Mononuclear cell (primary cell): Measurements from ENCODE around the gene DRC1. TPM values are rescaled to one million over a fixed set of nuclear protein-coding genes. Genes with fewer than 3 reads are reported as not detected.

Source experiments
- H3K27me3 ChIP-seq: 2 replicates; pipeline ENCODE4 v1.6.0; 2011; ENCODE audit warnings: low read length, control low read depth; ENCODE audit not compliant: insufficient read depth
- H3K4me1 ChIP-seq: 2 replicates; pipeline ENCODE4 v1.5.1; 2011; ENCODE audit warnings: mild to moderate bottlenecking, low read length, control low read depth; ENCODE audit not compliant: insufficient read depth
- H3K4me3 ChIP-seq: 2 replicates; pipeline ENCODE4 v1.5.1; 2011; ENCODE audit warnings: mild to moderate bottlenecking, low read length, moderate library complexity
- H3K9me3 ChIP-seq: 2 replicates; pipeline ENCODE4 v1.5.1; 2011; ENCODE audit warnings: low read depth, mild to moderate bottlenecking, control low read depth, low read length
- total RNA-seq: library from RNA; depleted of rRNA; stranded (reverse); fragments of >200 nt; gene quantifications from one replicate; pipeline ENCODE4 v1.2.3, GENCODE V29; 2012

DRC1 gene
- total RNA-seq, 1 donor, result not detected

- no peaks in the 10 kb centered on the region for H3K4me1 ChIP-seq
- H3K4me3 ChIP-seq, result no peak overlapping the region
- no peaks in the 10 kb centered on the region for H3K27me3 ChIP-seq
- no peaks in the 10 kb centered on the region for H3K9me3 ChIP-seq
These were observed 69.6 kb downstream of the DRC1 start for GRCh38 chr2:26471289-26471688.

GRCh38 chr2:26471766-26472706 is 70.3 kb downstream of the DRC1 start:
- no peaks in the 10 kb centered on the region for H3K4me1 ChIP-seq
- H3K27me3 ChIP-seq, result no peaks in the 10 kb centered on the region
- H3K4me3 ChIP-seq, result no peak overlapping the region
- no peaks in the 10 kb centered on the region for H3K9me3 ChIP-seq

GRCh38 chr2:26472821-26473655 is 71.3 kb downstream of the DRC1 start:
- Histone ChIP-seq H3K27me3 (no peaks in the 10 kb centered on the region), H3K4me3 (no peak overlapping the region), H3K9me3 (no peaks in the 10 kb centered on the region), H3K4me1 (no peaks in the 10 kb centered on the region)

- H3K4me3 ChIP-seq, result no peak overlapping the region
- H3K9me3 ChIP-seq, result no peaks in the 10 kb centered on the region
- no peaks in the 10 kb centered on the region for H3K4me1 ChIP-seq
- H3K27me3 ChIP-seq, result no peaks in the 10 kb centered on the region
These were observed 72.1 kb downstream of the DRC1 start for GRCh38 chr2:26473796-26474195.

GRCh38 chr2:26474261-26474785 is 72.6 kb downstream of the DRC1 start:
- H3K27me3 ChIP-seq, result no peaks in the 10 kb centered on the region
- H3K4me3 ChIP-seq, result no peak overlapping the region
- no peaks in the 10 kb centered on the region for H3K4me1 ChIP-seq
- H3K9me3 ChIP-seq, result no peaks in the 10 kb centered on the region

- Histone ChIP-seq H3K4me1 (no peaks in the 10 kb centered on the region), H3K27me3 (no peaks in the 10 kb centered on the region), H3K9me3 (no peaks in the 10 kb centered on the region), H3K4me3 (no peak overlapping the region)
These were observed 73.3 kb downstream of the DRC1 start for GRCh38 chr2:26475037-26475436.

- no peaks in the 10 kb centered on the region for H3K27me3 ChIP-seq
- H3K4me1 ChIP-seq, result no peaks in the 10 kb centered on the region
- no peak overlapping the region for H3K4me3 ChIP-seq
- H3K9me3 ChIP-seq, result no peaks in the 10 kb centered on the region
These were observed 74.2 kb downstream of the DRC1 start for GRCh38 chr2:26475832-26476501.

- Histone ChIP-seq H3K4me1 (no peaks in the 10 kb centered on the region), H3K4me3 (no peak overlapping the region), H3K9me3 (no peaks in the 10 kb centered on the region), H3K27me3 (no peaks in the 10 kb centered on the region)
These were observed 75.6 kb downstream of the DRC1 start for GRCh38 chr2:26477126-26477910.

- no peak within 1 kb of the TSS for H3K4me3 ChIP-seq
- no peaks in the 10 kb centered on the region for H3K4me1 ChIP-seq
These were observed 76.2 kb downstream of the DRC1 start, which contains the start of gene OTOF for GRCh38 chr2:26477911-26478253. Gene OTOF (minus strand): TSS chr2:26478124.

GRCh38 chr2:26478366-26478765 is 76.6 kb downstream of the DRC1 start:
- Histone ChIP-seq H3K4me1 (no peaks in the 10 kb centered on the region), H3K9me3 (no peaks in the 10 kb centered on the region)

More at GRCh38 chr2:26477911-26478253, 76.2 kb downstream of the DRC1 start, which contains the start of gene OTOF:
- H3K9me3 ChIP-seq, result no peaks in the 10 kb centered on the region
- no peaks in the 10 kb centered on the region for H3K27me3 ChIP-seq

GRCh38 chr2:26479131-26479788 is 77.5 kb downstream of the DRC1 start:
- Histone ChIP-seq H3K4me3 (no peak overlapping the region), H3K9me3 (no peaks in the 10 kb centered on the region), H3K4me1 (no peaks in the 10 kb centered on the region), H3K27me3 (no peaks in the 10 kb centered on the region)

More at GRCh38 chr2:26478366-26478765, 76.6 kb downstream of the DRC1 start:
- Histone ChIP-seq H3K27me3 (no peaks in the 10 kb centered on the region), H3K4me3 (no peak overlapping the region)

GRCh38 chr2:26479789-26480565 is 78.3 kb downstream of the DRC1 start:
- H3K4me3 ChIP-seq, result no peak overlapping the region
- H3K4me1 ChIP-seq, result no peaks in the 10 kb centered on the region
- H3K27me3 ChIP-seq, result no peaks in the 10 kb centered on the region
- no peaks in the 10 kb centered on the region for H3K9me3 ChIP-seq
